ENCODE data around the gene PPM1E. TPM values are rescaled to one million over a fixed set of nuclear protein-coding genes. Genes with fewer than 3 reads are reported as not detected.
"Not testable (repeated sequence)": the region's sequence is repeated elsewhere in the genome, so short reads cannot be mapped to it uniquely, and the experiment has no call there.

Gene PPM1E
- total RNA-seq, 4 donors from 2014 or later, result 0.19 to 0.48 (median 0.46) TPM; not detected in 1

- no peak for ATAC-seq (ENCODE audit: low FRiP score)
- TF ChIP-seq CTCF (IDR thresholded peaks at IDR 0.05), result no peak
Measured at GRCh38 chr17:58730937-58731336, 24.7 kb upstream of the PPM1E start.

GRCh38 chr17:58734040-58734439 is 21.6 kb upstream of the PPM1E start:
- ATAC-seq (ENCODE audit: low FRiP score) (no peak), DNase-seq (ENCODE audit: low spot score) (no peak)
- no peak for TF ChIP-seq CTCF (IDR thresholded peaks at IDR 0.05)

More at GRCh38 chr17:58730937-58731336, 24.7 kb upstream of the PPM1E start:
- DNase-seq (ENCODE audit: low spot score), result no peak

- DNase-seq (ENCODE audit: low spot score) (no peak), ATAC-seq (ENCODE audit: low FRiP score) (no peak)
- TF ChIP-seq CTCF (IDR thresholded peaks at IDR 0.05), result no peak
Measured at GRCh38 chr17:58734811-58735210, 20.8 kb upstream of the PPM1E start.

GRCh38 chr17:58741121-58741625 is 14.5 kb upstream of the PPM1E start:
- no peak for TF ChIP-seq CTCF (IDR thresholded peaks at IDR 0.05)
- ATAC-seq (ENCODE audit: low FRiP score) (peak; percentile 92), DNase-seq (ENCODE audit: low spot score) (no peak)

GRCh38 chr17:58747674-58748073 is 8.0 kb upstream of the PPM1E start:
- no peak for TF ChIP-seq CTCF (IDR thresholded peaks at IDR 0.05)
- DNase-seq (ENCODE audit: low spot score) (no peak), ATAC-seq (ENCODE audit: low FRiP score) (no peak)

GRCh38 chr17:58749627-58750026 is 6.0 kb upstream of the PPM1E start:
- not testable (repeated sequence) for ATAC-seq (ENCODE audit: low FRiP score); DNase-seq (ENCODE audit: low spot score)

- DNase-seq (ENCODE audit: low spot score) (no peak), ATAC-seq (ENCODE audit: low FRiP score) (no peak)
- no peak for TF ChIP-seq CTCF (IDR thresholded peaks at IDR 0.05)
Measured at GRCh38 chr17:58753026-58753425, 2.6 kb upstream of the PPM1E start.

GRCh38 chr17:58755269-58755576 is 431 bp upstream of the PPM1E start:
- ATAC-seq (ENCODE audit: low FRiP score), result no peak
- DNase-seq (ENCODE audit: low spot score), result no peak
- no peak for TF ChIP-seq CTCF (IDR thresholded peaks at IDR 0.05)
